ENCODE measurements around the gene UBE2I.

The UBE2I gene

DNA sequence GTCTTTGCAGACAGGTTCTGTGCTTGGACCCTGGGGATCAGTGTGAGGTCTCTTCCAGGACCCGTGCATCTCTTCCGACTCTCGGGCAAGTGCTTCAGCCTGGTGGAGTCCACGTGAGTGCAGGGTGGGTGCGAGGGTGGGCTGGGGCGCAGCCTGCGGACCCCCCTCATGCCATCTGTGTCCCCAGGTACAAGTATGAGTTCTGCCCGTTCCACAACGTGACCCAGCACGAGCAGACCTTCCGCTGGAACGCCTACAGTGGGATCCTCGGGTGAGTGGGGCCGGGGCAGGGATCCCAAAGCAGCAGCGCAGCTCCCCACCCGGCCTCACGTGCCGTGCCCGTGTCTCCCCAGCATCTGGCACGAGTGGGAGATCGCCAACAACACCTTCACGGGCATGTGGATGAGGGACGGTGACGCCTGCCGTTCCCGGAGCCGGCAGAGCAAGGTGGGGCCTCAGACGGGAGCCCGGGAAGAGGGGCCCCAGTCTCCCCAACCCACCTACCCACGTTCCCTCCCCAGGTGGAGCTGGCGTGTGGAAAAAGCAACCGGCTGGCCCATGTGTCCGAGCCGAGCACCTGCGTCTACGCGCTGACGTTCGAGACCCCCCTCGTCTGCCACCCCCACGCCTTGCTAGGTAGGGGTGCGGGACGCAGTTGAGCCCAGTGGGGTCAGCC lies 52.4 kb downstream of the UBE2I start:
- no peak for DNase-seq (ENCODE audit: low spot score)

DNA sequence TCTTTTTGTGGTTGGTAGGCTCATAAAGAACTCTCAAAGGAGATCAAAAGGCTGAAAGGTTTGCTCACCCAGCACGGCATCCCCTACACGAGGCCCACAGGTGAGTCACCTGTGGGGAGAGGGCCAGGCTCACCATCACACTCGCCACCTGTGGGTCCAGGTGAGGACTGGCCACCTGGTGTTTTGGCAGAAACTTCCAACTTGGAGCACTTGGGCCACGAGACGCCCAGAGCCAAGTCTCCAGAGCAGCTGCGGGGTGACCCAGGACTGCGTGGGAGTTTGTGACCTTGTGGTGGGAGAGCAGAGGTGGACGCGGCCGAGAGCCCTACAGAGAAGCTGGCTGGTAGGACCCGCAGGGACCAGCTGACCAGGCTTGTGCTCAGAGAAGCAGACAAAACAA lies 53.4 kb downstream of the UBE2I start:
- no peak for DNase-seq (ENCODE audit: low spot score)

DNA sequence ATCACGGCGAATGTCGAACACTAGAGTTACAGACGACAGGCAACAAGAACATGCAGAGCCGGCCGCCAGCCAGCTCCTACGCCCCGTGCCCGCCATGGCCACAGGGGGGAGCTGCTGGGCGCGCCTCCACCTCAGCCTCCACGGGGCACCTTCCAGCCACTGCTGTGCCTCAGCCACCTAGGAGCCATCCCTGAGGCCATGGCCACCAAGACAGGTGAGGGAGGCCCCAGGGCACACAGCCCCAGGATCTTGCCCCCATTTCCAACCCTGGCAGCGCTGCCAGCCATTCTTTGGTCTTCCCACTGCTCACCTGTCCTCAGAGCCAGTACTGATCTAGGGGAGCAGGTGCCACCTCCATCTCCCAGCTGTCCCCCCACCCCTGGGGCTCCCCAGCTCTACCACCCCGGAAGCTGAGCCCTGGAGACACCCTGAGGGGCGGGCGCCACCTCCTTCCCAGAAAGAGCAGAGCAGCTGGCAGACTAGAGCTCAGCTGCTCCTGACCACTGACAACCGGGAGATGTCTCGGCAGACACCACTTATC lies 54.1 kb downstream of the UBE2I start:
- peak; percentile 92 for DNase-seq (ENCODE audit: low spot score)

DNA sequence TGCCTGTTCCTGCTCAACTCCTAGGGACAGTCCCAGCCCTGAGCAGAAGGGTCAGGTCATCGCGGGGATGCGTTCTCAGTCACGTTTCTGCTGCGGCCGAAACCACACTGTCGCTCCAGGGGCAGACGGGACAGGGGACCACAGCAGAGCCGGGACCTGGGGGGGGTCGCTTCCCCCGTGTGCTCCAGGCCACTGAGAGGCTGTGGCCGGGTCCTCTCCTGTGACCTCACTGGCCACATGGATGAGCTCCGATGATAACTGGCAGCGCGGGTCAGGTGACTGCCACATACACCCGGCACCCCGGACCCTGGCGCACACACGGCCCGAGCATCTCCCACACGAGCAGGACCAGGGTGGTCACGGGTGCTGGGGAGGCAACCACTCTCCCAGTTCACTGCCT lies 55.1 kb downstream of the UBE2I start:
- DNase-seq (ENCODE audit: low spot score), result no peak

DNA sequence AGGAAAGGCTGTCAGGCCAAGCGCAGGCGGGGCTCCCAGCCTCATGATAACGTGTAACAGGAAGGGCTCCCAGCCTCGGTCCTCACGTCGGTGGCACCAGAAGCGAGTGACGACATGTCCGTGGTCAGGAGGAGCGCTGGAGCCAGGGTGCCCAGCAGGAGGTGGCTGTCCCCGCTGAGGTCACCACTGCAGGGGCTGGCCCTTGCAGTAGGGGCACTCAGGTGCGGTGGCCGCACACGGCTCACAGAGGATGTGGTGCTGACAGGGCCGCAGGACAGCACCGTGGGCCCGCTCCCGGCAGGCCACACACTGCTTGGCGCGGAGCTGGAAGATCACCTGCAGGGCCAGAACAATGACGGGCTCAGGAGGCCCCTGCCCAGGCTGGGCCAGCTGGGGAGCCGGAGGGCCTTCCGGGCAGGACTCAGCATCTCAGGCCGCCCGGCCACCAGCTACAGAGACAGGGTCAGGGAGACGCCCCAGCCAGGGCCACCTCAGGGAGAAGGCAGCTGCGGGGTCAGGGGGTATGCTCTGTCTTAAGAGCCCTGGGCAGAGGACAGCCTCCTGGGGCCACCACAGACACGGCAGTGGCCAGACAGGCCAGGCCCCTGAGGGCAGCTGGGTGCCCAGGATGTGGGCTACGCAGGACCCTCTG lies 56.8 kb downstream of the UBE2I start:
- no peak for DNase-seq (ENCODE audit: low spot score)

DNA sequence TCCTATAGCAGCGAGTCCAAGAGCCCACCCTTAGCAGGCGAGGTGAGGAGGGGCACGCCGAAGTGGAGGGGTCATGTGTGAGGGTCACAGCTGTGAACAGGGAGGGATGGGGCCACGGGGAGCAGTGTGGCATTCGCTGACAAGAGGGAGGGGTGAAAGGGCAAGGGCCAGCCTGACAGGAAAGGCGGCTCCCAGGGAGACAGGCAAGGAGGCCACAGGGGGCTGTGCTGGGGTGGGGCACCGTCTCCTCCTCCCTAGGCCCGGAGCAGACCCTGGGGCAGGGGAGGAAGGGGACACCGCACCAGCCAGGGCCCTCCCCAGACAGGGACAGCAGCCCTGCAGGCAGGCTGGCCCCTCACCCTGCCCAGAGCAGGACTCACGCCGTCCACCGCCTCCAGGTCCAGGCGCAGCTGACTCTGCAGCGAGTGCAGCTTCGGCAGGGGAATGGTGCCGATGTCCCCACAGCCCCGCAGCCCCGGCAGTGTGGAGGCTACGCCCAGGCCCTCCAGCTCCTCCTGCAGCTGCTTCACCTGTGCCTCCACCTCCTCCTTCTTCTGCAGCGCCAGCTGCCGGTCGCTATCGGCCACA lies 57.4 kb downstream of the UBE2I start:
- DNase-seq (ENCODE audit: low spot score), result no peak

DNA sequence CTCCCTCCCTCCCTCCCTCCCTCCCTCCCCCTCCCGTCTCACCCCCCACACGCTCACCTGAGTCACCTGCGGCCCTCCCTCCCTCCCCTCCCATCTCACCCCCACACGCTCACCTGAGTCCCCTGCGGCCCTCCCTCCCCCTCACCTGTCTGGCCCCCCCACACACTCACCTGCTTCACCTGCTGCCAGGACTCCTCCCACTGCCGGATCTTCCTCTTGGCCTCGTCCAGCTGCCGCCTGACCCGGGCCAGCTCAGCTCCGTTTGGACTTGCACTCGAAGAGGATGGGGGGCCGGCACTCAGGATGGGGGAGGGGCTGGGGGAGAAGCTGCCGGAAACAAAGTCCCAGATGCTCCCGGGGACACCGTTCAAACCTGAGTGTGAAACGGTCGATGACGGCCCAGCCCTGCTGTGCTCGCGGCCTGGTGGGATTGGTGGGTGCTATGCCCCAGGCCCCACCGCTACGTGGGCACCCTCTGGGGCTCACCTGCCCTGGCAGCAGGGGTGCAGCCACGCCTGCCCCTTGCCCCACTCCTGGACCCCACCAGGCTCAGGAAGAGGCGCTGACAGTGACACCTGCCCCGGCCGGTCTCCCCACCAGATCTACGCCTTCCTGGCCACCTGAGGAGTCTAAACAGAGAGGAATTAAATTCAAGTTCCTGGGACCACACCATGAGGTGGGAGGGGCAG lies 58.2 kb downstream of the UBE2I start:
- DNase-seq (ENCODE audit: low spot score), result no peak

DNA sequence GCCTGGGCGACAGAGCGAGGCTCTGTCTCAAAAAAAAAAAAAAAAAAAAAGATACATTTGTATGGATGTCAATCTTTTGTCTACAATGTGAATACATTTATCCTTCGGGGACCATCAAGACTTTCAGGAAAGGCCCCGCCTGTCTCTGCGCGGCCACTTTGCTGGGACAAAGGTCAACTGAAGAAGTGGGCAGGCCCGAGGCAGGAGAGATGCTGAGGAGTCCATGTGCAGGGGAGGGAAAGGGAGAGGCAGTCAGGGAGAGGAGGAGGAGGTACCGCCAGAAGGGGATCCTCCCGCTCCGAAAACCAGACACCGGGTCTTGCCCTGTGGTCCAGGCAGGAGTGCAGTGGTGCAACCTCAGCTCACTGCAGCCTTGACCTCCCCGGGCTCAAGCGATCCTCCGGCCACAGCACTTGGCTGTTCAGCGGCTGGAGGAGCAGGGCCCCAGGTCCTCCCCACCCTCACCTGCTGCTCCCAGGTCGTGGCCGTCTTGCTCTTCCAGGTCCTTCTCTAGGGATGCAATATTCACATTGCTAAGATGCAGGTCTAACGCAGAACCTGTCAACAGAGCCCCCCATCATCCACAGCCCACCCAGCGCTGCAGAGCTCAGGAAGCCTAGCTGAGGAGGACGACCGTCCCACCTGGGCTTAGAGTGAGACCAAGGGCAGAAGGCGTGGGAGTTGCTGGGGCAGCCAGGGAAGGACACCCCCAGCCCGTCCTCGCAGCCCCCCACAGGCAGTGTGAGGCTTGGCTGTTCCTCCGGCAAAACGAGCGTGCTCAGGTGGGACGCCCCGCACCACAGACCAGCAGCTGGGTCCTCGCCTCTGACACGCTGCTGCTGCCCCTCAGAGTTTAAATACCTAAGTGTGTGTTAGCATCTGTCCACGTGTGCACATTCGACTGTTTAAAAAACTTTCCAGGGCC lies 61.9 kb downstream of the UBE2I start:
- no peak for DNase-seq (ENCODE audit: low spot score)

DNA sequence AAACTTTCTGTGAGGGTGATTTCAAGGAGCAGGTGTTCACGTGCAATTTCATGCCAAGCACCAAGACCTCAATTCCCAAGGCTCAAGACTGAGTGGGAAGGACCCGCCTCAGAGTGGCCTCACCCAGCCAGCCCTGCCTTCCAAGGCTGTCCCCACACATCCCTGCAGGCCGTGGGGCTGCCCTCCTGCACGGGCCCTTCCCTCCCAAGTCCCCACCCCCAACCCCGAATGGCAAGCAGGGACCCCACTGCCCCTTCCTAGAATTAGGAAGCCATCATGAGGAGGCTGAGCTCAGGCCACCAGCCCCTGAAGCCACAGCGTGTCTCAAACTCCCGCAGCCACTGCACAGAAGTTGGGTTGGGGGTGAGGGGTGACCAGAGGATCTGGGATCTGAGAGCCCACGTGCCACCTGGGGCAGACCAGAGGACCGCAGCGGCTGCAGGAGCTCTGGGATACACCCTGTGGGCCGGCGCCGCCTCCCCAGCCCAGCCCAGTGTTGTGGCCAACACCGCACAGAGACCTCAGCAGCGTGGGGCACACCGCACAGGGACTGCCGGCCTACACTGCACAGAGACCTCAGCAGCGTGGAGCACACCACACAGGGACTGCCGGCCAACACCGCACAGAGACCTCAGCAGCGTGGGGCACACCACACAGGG lies 63.0 kb downstream of the UBE2I start:
- DNase-seq (ENCODE audit: low spot score), result no peak

DNA sequence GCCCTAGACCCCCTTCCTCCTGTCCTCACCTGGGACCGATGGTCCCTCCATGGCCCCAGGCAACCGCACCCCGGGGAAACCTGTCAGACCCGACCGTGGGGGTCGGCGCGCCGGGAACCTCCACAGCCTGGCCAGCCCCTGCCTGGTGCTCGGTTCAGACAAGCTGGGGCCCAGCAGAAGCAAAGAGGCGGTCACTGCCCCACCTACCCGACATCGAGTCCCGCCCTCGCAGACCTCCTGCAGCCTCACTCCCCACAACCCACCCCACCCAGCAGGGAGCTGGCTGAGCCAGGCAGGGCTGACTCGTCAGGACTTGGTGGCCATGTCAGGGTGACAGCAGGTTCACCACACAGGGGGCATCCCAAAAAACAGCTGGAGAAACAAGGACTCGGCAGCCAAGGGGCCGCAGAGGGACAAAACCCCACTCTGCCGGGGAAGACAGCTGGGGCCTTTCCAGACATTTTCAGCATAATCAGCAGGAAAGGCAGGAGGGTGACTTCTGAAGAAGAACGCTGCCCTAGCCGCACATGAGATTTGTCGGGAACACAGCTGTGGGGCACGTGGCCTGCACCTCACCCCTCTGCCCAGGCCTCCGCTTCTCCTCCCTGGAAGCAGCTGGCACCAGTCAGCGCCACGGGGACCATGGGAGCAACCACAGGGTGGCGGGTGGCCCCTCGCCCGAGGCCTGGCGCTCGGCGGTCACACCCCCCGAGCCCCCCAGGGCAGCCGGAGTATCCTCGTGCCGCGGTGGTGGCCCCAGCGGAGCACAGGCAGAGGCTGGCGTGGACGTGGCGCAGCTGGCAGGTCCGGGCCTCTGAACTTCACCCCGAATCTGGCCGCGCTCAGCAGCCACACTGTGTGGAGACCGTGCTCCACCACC lies 65.2 kb downstream of the UBE2I start:
- DNase-seq (ENCODE audit: low spot score), result no peak

DNA sequence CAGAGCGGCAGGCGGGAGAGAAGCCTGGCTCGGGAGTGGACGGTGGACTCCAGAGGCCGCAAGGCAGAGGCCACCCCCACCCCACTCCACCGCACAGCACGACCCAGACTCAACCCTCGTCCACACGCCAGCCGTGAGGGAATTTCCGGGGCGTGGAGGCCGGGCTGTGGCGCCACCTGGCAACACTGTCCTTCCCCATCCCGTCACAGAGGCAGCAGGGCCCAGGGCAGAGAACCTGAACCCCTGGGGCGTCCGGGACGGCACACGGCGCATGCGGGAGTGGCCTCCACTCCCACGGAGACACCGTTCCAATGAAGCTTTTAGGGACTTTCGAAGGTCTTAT lies 65.8 kb downstream of the UBE2I start:
- DNase-seq (ENCODE audit: low spot score), result no peak

DNA sequence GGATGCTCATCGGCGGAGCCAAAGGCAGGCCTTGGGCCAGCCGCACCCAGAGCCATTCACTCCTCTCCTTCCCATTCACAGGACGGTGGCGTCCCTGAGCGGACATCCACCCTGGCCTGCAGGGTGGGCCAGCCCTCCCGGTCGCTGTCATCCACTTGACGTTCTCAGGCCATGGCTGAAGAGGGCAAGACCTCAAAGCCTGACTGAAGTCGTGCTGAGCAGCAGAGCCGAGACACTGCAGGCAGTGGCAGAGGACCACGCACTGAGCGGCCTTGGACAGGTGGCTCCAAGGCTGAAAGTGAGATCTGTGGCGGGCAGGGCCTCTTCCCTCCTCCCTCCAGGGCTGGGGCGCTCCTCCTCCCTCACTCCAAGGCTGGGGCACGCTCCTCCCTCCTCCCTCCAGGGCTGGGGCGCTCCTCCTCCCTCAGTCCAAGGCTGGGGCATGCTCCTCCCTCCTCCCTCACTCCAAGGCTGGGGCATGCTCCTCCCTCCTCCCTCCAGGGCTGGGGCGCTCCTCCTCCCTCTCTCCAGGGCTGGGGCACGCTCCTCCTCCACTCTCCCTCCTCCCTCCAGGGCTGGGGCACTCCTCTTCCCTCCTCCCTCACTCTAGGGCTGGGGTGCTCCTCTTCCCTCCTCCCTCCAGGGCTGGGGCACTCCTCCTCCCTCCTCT lies 66.4 kb downstream of the UBE2I start:
- no peak for DNase-seq (ENCODE audit: low spot score)
